IPS-11a (cell line): Measurements from ENCODE around the gene CCDC158.
A peak's percentile ranks its signal among the peaks of the same experiment; 100 is the strongest.
"Not testable (repeated sequence)": the region's sequence is repeated elsewhere in the genome, so short reads cannot be mapped to it uniquely, and the experiment has no call there.

ENCODE experiments used
- H3K4me3 ChIP-seq: one replicate; pipeline ENCODE4 v1.5.1; 2013; ENCODE audit warnings: low read depth, low read length, control low read depth

Gene CCDC158

GRCh38 chr4:76420762-76421581, at the start of gene CCDC158:
TSS of gene CCDC158 (minus strand) at chr4:76421141. CDS start at chr4:76403207, 17,934 bp downstream.
- no peak within 1 kb of the TSS for H3K4me3 ChIP-seq

DNA sequence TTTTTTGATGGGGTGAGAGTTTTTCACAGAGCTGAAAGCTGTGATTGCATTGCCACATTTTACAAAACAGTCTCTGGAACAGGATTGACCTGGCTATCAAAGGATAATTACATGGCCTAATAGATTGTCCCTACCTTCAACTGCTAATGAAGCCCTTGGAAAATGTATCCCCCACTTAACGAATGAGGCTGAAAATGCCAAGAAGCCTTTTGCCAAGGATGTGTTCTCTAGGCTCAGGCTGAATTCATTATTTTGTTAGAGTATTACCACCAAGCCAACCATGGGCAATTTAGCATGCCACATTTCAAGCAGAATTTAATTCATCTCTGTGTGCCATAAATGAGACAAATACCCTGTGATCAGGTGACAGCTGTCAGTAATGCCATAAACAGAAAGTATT, 49.6 kb upstream of the CCDC158 start:
- H3K4me3 ChIP-seq = no peak overlapping the region

- H3K4me3 ChIP-seq = no peak overlapping the region
Observed at GRCh38 chr4:76470064-76470463, 49.1 kb upstream of the CCDC158 start.

GRCh38 chr4:76463568-76463967, 42.6 kb upstream of the CCDC158 start:
- H3K4me3 ChIP-seq = no peak overlapping the region

DNA sequence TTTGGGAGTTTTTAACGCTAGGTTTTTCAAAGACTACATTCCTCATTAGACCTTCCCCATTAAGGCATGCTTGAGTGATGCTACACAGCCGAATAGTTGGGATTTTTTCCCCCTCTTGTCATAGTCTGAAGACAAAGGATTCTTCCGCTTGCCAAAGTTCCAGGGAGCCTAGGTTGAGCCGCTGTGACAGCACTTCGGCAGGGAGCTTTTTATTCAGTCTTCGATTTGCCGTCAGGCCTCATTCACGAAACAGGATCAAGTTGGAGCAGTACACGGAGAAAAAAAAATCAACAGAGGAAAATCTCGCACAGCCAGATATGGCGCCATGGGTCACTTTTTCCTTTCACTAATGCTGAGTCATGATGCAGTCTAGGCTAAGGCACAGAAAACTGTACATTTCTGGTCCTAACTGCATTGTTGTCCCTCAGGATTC, 38.4 kb upstream of the CCDC158 start:
- H3K4me3 ChIP-seq = no peak overlapping the region

DNA sequence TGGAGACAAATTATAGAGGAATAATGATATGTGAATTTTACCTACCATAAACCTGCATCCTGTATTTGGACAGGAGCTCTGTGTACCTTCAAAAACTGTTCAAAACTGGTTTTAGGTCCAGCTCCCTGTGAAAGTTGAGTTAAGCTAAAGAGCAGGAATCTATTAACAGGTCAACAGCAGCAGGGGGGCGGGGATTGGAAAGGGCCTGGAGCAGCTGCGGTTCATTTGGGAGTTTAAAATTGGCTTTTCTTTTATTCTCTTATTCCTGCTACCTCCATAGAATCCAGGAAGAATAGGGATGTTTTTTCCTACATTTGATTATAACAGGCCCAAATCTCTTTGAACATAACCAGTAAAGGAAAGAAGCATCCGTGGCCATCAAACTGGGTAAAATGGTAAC, 37.9 kb upstream of the CCDC158 start:
- no peak overlapping the region for H3K4me3 ChIP-seq

GRCh38 chr4:76458297-76458696, 37.4 kb upstream of the CCDC158 start:
- no peak overlapping the region for H3K4me3 ChIP-seq

DNA sequence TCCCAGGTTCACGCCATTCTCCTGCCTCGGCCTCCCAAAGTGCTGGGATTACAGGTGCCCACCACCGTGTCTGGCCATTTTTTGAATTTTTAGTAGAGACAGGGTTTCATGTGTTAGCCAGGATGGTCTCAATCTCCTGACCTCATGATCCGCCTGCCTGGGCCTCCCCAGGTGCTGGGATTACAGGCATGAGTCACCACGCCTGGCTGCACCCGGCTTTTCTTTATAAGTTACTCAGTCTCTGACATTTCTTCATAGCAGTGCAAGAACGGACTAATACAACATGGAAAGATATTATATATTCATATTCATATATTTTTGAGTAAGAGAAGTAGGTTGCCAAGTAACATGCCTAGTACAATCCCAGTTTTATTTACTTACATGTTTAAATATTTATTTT, 36.9 kb upstream of the CCDC158 start:
- no peak overlapping the region for H3K4me3 ChIP-seq

DNA sequence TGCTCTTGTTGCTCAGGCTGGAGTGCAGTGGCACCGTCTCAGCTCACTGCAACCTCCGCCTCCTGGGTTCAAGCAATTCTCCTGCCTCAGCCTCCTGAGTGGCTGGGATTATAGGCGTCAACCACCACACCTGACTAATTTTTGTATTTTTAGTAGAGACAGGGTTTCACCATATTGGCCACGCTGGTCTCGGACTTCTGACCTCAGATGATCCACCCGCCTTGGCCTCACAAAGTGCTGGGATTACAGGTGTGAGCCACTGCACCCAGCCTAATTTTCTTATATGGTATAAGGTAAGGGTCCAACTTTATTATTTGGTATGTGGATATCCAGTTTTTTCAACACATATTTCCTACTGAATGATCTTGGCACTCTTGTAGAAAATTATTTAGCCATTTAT, 33.1 kb upstream of the CCDC158 start:
- not testable (repeated sequence) for H3K4me3 ChIP-seq

GRCh38 chr4:76453232-76453631, 32.3 kb upstream of the CCDC158 start:
- no peak overlapping the region for H3K4me3 ChIP-seq

- H3K4me3 ChIP-seq = no peak overlapping the region
Observed at GRCh38 chr4:76449833-76450232, 28.9 kb upstream of the CCDC158 start.

DNA sequence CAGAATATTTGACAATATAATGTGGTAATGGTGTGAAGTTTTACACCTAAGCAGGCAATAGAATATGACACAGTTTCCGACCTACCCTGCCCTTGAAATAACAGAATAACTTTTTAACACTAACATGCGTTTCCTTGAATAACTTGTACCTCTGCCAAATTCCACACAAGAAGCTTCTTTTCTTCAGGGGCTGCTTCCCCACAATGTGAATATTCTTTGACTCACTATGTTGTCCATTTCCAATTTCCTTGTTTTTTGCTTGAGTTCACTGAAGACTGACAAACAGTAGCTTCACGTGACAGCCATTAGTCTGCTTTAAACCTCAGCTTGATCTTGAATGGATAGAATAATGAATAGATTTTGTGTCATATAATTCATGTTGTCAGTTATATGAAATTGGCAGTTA, 28.4 kb upstream of the CCDC158 start:
- no peak overlapping the region for H3K4me3 ChIP-seq

GRCh38 chr4:76448211-76448610, 27.3 kb upstream of the CCDC158 start:
- no peak overlapping the region for H3K4me3 ChIP-seq

DNA sequence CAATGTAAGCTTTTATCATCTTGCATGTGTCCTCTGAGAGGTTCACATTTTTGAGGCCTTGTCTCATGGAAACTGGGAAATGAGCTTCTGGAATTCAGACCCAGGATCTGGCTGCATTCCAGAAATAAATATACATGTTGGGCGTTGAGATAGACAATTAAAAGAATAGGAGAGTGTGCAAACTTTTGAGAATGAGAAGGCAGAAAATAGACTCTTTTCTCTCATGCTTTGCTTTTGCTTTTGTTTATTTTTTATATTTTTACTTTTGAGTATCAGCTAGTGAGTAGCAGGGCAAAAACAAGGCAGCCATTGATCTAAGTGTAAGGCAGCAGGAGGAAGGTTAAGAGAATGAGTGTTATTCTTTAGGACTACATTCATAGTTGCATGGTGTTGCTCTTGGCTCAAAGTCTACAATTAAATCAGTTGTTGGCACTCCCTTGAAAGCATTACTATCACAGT, 26.5 kb upstream of the CCDC158 start:
- H3K4me3 ChIP-seq = no peak overlapping the region

DNA sequence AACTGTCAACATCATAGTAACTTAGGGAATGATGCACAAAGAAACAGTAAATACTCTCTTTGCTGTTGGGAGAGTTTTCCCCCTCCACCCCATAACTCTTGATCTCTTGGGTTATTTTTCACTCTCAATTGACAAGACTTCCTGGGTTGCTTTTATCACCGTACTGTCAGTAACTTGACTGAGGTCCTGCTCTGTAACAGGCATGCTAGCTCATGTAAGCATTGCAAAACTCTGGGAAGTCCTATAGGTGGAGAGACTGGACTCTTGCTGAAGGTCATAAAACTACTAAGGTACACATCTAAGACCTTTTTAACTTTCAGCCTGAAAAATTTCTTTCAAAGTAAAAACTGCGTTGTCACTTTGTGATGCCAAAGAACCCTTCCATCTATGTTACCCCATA, 25.0 kb upstream of the CCDC158 start:
- no peak overlapping the region for H3K4me3 ChIP-seq

DNA sequence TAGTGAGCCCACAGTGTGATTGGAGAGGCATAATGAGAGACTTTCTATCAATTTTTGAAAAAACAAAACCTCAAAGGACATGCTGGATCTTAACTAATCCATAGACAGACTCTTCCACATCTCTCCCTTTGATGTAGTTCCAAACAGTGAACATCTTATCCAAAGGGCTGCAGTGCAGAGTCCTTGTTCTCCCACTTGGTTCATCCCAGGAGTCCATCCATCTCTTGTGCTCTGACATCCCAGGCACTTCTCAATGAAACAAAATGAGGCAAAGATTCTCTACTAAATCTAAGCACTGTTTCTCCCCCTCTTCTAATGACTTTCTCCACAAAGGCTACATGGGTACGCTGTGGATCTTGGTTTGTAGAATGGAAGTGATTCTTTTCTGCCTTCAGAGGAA, 22.4 kb upstream of the CCDC158 start:
- H3K4me3 ChIP-seq = no peak overlapping the region

DNA sequence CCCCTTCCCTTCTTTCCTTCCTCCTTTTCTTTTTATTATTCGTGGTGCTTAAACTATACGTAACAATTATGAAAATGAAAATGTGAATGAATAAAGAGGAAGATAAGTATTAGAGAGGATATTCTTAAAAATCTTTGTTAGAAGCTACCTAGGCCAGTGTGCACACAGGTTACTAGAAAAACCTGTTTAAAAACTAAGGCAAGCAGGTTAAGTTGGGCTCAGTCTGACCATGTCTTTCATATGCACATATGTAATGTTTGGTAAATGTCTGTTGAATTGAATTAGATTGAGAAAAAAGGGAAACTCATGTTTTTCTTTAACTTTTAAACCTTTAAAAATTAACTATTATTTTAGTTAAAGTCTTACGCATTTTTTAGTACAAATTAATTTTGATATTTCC, 21.9 kb upstream of the CCDC158 start:
- no peak overlapping the region for H3K4me3 ChIP-seq

DNA sequence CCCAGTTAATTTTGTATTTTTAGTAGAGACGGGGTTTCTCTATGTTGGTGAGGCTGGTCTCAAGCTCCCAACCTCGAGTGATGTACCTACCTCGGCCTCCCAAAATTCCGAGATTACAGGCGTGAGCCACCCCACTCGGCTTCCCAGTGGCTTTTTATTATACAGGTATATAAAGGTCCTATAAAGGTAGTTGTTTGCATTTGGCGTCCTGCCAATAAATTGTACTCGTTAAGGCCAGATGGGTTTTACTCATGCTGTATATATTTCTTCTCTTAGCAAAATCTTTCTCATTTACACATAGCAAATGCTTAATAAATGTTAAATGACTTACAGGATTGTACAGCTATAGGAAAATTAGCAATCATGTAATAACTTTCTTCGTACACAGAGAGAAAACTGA, 20.9 kb upstream of the CCDC158 start:
- no peak overlapping the region for H3K4me3 ChIP-seq

- no peak overlapping the region for H3K4me3 ChIP-seq
Observed at GRCh38 chr4:76439491-76439890, 18.6 kb upstream of the CCDC158 start.

DNA sequence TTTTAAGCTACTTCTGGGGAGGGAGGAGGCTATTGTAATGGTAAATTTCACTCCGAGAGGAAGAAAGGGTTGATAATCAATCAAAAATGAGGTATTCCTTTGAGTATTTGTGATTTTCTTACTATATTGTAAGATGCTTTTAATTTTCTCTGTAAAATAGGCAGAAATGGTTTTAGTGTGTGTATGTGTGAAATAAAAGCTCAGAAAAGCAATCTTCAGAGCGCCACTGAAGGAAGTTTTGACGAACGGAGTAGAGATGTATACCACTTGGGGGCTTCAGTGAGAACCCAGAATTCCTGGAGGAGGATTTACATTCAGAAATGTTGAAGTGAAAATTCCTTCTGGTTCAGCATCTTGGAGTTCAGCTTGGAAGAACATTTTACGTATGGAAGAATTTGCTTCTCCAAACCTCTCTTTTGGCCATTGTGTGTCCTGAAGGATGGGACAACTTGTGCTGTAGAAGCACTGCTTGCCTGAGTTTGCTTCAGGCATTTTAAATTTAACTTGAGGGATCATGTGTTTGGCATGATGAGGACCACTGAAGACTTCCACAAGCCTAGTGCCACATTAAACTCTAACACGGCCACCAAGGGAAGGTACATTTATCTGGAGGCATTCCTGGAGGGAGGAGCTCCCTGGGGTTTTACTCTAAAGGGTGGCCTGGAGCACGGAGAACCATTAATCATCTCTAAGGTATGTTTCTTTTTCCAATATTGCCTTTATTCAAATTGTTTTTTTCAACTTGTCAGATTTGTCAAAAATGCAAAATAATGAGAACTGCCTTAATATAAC, 14.8 kb upstream of the CCDC158 start:
- H3K4me3 ChIP-seq = peak overlapping the region; percentile 25

GRCh38 chr4:76434901-76435527, 14.1 kb upstream of the CCDC158 start, which contains the start of gene SHROOM3:
TSS of gene SHROOM3 (plus strand) at chr4:76435229. CDS start at chr4:76436053, 824 bp downstream.
- peak within 1 kb of the TSS; percentile 25 for H3K4me3 ChIP-seq
